ENCODE measurements around the gene RNPEPL1.

RNPEPL1 gene

DNA sequence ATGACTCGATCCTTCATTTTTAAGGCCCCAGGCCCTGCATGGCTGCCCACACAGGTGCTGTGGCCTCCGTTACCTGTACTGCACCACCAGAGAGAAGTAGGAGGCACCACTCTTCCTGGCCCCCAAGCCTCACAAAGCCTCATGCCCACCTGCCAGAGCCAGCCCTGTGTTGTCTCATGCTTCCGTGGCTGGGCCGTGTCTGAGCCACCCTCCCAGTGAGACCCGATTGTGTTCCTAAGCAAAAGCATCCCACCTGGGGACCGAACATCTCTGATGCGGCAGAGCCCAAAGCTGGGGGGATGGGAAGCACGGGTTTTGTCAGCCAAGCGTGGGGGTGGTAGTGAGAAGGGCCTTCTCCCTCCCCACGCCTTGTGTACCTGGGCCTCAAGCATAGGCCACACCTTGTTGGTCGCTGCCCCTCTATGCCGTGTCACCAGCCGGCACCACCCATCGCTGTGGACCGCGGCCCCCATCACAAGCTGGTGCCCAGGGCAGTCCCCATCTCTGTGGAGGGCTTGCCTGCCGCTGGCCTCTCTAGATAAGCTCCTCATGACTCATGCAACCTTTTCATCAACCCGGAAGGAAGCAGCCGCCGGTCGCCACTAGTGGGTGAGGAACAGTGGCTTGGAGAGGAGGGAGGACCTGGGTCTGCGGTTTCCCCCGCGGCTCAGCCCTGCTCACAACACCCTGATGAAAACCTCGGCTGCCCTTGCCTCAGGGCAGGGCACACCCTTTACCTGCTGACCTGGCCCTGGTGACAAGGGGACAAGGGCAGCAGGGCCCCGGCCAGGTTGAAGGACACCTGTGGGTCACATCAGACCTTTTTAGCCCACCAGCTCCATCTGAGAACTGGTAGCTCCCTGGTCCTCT, 2.7 kb upstream of the RNPEPL1 start:
- DNase-seq: peak; percentile 80

DNA sequence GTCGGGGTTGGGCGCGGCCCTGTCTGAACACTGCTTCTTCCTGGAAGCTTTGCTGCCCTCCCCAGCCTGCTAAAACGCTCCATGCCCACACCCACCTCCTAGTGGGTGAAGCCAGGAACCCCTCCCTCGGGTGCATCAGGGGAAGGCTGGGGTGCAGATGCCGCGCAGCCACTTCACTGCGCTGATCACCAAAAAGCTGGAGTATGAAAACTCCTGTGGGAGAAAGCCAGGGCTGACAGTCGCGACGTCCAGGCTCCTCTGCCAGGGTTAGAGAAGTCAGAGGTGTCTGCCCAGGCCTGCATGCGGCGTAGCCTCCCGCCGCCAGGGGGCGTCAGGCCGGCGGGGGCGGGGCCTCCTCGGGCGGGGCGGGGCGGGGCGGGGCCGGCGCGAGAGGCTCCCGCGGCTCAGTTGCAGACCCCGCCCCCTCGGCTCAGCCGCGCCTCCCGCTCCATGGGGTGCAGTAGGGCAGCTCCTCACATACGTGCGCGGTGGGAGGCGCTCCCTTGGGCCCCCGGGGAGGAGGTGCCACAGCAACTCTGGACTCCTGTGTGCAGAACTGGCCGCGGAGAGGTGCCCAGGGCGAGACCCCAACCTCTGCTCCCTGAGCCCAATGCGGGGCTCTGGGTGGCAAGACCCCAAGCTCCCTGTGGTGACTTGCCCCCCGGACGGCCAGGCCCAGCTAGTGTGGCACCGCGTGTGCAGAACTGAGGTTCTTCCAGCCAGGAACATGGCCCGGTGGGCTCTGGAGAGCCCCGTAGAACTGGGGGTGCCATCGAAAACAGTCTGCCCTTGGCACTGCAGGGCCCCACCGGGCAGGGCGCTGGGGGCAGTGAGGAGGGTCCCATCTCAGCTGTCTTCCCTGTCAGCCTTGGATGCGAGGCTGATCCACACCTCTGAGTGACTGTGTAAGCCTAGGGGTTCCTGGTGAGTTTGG, 1.8 kb upstream of the RNPEPL1 start:
- DNase-seq: peak; percentile 93

DNA sequence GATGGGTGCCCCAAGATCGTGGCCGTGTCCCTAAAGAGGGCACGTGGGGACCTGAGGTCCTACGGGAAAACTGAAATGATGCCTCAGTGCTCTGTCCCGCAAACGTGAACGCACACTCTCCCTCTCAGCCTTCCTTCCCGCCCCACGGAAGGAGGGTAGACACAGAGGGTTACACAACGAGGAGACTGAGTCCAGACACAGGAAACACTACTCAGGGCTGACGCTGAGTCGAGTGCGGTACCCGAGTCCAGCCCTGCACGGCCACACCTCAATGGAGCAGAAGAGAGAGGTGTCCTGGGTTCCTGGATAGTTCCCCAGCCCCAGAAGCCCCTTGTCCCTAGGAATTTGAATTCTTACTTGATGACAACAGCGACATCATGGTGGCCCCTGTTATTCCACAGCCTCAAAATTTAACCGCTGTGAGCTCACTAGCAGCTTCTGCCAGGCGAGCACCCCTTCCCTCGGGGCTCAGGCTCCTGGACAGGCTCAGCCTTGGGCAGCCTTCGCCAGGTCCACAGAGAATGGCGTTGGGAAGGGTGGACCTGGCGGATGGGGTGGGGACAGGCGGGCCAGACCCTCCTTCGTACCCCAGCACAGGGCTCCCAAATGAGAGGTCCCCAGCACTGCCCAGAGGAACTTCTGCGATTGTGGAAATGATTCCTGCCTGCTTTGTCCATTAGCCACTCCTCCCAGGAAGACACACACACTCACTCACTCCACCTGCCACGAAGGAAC, 980 bp upstream of the RNPEPL1 start:
- no peak for DNase-seq

DNA sequence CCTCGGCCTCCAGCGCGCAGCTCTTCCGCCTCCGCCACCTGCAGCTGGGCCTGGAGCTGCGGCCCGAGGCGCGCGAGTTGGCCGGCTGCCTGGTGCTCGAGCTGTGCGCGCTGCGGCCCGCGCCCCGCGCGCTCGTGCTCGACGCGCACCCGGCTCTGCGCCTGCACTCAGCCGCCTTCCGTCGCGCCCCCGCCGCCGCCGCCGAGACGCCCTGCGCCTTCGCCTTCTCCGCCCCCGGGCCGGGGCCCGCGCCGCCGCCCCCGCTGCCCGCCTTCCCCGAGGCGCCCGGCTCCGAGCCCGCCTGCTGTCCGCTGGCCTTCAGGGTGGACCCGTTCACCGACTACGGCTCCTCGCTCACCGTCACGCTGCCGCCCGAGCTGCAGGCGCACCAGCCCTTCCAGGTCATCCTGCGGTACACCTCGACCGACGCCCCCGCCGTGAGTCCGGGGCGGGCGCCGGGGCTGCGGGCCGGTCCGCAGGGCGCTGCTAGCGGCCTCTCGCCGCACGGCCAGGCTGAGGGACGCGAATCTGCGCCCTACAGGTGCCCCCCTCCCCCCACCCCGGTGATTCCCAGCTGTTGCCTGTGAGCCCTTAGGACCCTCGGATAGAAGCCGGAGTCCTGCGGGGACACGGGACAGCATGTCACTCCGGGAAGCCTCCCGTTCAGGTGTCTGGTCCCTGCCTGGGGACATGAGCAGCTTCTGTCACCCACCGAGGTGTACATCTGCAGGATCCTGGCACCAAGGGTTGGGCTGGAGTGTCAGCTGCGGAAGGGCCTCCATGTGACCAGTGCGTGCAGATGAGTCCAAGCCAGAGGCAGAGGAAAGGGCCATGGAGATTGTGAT, 616 bp downstream of the RNPEPL1 start:
- peak; percentile 62 for DNase-seq

DNA sequence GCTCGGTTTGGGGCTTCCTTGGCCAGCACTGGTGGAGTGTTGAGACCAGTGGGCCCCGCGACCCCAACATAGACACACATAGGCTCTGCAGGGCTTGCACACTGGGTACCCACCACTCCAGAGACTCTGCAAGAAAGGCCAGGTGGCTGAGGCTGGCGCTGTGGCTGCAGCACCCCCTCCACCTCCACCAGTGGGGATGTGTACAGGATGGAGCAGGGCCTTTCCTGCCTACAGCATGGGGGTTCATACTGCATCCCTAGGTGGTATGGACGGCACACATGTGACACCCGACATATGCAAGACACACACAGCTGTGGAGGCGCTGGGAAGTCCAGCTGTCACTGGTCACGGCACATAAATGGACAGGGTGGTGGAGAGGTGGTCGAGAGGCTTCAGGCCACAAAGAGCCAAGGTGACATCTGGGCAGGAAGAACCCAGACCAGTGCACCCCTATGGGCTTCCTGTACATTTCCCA, 1.3 kb downstream of the RNPEPL1 start:
- DNase-seq: no peak

DNA sequence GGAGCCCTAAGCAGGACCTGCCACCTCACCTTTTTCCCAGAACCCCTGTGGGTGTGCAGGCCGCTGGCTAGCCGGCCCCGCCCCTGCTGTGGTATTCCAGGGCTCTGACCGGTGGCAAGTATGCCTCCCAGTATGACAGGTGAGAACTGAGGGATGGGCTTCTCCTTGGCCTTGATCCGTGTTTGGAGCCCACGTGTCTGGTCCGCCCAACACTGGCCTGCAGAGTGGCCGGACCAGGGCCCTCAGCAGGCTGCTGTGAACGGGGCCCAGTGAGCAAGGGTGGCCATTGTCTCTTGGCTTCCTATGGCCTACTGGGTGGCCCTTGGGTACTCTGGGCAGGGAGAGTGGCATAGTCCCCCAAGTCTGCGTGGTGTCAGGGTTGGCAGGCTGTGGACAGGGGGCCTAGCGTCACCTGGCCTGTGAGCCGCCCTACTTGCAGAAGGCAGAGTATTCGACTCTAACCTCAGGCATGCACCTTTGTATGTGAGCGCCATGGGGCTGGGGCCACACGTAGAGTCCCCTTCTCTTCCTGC, 1.8 kb downstream of the RNPEPL1 start:
- no peak for DNase-seq

DNA sequence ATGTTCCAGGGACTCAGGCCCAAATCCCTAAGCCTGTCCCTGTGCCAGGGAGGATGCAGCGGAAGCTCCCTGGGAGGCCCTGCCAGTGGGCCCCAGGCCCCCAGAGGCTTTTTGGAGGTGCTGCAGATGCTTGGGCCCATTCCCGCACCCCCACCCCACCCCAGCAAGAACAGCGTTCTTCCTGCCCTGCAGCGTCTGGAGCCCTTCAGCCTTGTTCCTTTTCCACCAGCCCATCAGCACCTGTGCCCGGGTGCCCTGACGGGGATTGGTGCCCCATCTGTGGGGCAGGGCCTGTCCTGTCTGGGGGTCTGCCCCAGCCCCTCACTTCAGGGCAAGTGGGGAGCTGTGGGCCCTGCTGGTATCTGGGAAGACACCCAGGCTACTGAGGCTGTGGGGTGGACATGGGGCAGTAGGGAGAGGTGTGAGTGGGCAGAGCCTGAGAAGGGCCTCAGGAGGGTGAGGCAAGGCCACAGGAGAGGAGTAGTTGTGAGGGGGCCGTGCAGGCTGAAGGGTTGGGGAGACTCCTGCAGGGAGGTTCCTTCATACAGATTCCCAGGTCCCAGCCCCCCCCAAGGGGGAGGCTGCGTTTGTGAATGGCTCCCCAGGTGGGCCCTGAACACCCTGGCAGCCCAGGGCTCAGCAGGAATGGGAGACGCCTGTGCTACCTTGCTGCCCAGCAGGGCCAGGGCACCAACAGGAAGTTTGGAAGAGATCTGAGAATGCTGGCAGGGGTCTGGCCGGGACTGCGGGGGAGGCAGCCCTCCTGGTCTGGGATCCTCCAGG, 2.4 kb downstream of the RNPEPL1 start:
- DNase-seq: no peak

DNA sequence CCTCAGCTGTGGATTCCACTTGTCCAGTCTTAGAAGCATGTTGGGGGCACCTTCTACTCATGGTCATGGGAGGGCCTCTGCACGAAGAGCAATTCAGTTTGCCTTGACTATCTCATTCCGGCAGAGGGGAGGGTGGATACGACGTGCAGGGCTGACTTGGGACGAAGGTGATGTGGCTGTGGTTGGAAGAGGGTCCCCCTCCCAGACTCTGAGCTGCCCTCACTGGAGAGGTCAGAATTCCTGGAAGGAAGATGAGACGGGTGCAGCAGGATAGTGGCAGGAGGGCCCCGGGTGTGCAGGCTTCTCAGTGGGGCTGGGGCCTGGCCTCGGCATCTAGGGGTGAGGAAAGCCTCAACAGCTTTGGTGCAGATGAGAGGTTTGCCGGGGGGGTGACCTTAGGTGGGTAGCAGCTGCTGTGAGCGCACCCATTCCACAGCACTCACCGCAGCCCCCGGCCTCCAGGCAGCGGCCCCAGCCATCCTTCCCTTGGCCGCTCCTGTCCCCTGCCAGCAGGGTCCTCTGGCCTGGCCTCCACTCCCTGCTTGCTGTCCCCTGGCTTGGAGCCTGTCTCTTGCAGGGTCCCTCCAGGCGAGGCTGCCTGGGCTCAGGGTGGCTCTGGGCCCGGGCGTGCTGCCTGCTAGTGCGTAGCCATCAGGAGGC, 3.2 kb downstream of the RNPEPL1 start:
- no peak for DNase-seq

DNA sequence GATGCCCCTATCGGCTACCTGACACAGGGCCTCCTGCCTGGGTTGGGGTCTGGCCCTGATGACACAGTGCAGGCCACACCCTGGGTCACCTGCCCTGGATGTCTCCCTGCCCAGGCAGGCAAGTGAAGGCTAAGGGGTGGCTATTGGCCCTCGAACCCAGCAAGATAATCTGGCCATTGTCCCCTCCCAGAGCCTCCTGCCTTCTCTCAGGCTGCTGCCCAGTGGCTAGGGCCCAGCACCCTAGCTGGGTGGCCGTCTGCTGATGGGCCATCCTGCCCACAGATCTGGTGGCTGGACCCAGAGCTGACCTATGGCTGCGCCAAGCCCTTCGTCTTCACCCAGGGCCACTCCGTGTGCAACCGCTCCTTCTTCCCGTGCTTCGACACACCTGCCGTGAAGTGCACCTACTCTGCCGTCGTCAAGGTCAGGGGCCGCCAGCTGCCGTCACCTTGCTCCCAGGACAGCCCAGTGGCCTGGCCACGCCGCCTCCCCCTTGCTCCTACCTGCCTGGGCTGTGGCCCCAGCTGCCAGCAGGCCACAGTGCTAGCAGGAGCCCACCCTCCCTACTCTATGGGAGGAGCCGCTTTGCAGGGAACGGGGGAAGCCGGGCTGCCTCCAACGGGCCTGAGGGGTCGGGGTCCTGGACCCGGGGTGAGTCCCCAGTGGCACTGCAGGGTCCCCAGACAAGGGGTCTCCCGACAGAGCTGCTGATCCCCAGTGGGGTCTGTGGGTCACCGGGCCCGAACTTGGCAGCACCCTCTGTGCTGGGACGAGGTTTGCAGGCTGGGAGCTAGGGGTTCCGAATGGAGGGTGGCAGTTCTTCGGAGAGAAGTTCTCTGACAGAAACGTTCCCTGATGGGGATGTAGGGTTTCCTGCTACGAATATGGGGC, 4.1 kb downstream of the RNPEPL1 start:
- DNase-seq: no peak

DNA sequence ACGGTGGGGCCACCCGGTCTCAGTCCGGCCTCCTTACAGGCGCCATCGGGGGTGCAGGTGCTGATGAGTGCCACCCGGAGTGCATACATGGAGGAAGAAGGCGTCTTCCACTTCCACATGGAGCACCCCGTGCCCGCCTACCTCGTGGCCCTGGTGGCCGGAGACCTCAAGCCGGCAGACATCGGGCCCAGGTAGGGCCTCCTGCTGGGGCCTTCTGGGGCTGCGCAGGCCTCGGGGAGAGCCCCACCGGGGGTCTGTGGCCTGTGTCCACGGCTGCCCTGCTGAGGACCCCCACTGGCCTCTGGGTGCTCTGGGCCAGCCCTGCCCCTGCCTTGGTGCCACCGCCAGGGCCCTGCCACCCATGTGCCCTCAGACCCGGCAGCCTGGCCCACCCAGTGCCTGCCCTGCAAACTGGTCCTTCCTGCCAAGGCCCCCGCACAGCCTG, 4.8 kb downstream of the RNPEPL1 start:
- DNase-seq: no peak

DNA sequence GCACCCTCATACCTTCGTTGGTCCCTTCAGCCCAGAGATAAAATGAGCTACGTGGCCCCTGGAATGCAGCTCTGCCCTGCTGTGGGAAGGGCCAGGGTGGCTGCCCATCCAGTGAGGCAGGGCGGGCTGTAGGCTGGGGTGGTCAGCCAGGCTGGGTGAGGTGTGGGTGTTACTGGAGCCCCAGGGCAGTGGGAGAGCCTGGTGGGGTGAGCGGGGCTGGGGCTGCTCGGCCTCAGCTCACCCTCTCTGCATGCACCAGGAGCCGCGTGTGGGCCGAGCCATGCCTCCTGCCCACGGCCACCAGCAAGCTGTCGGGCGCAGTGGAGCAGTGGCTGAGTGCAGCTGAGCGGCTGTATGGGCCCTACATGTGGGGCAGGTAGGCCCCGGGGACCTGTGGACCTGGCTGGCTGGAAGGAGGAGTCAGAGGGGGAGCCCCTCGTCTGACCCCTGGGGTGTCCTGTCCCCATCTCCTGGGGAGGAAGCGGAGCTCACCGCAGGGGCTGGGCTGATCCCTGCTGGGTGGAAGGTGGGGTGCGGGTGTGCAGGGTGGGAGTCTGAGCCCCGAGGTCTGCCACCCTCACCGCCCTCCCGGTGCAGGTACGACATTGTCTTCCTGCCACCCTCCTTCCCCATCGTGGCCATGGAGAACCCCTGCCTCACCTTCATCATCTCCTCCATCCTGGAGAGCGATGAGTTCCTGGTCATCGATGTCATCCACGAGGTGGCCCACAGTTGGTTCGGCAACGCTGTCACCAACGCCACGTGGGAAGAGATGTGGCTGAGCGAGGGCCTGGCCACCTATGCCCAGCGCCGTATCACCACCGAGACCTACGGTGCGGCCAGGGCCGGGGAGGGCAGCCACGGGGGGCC, 5.5 kb downstream of the RNPEPL1 start:
- no peak for DNase-seq

DNA sequence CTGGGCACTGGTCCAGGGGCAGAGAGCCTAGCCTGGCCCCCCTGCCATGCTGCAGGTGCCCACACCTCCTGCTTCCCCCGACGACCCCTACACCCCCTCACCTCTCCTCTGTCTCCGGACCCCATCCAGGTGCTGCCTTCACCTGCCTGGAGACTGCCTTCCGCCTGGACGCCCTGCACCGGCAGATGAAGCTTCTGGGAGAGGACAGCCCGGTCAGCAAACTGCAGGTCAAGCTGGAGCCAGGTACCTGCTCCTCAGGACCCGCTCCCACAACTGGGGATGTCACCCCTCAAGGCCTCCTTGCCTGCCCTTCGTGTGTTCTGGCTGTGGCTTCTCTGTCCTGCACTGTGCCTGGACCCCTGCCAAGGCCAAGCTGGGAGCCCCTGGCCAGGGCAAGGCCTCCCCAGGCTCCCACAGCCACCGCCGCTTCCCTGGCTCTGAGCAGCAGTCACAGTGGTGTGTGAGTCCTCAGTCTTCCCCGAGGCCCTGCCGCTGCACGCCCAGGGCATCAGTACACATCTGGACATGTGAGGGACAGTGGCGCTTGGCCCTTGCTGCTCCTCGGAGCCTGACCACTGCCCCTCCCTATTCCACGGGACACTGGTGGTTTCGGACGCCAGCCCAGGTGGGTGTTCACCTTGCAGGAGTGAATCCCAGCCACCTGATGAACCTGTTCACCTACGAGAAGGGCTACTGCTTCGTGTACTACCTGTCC, 6.3 kb downstream of the RNPEPL1 start:
- no peak for DNase-seq

DNA sequence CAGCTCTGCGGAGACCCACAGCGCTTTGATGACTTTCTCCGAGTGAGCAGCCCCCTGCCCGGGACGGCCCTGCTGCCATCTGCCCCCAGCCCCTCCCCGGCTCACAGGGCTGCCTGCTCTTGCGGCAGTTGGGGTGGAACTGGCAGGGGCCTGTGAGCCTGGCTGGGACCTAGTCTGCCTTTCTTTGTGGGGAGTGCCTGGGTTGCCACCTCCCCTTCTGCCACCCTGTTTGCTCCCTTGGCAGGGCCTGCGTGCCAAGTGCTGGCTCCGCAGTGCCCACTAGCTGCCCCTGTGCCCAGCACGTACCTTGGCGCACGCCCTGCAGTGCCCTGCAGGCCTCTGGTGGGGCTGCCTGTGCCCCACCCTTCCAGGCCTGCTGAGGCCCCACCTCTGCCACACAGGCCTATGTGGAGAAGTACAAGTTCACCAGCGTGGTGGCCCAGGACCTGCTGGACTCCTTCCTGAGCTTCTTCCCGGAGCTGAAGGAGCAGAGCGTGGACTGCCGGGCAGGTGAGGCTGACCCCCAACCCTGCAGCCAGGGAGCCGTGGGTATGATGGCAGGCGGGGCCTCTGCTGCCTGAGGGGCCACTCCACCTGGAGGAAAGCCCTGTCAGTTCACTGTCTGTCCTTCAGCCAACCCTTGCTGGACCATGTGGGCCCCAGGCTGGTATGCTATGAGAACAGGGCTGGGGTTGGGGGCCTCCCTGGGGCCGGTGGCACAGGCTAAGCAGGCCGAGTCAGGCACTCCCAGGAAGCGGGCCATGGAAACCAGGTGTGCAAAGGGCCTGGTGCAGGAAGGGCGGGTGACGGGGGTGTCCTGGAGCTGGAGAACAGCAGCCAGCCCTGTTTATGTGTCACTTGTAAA, 7.0 kb downstream of the RNPEPL1 start:
- DNase-seq: no peak

DNA sequence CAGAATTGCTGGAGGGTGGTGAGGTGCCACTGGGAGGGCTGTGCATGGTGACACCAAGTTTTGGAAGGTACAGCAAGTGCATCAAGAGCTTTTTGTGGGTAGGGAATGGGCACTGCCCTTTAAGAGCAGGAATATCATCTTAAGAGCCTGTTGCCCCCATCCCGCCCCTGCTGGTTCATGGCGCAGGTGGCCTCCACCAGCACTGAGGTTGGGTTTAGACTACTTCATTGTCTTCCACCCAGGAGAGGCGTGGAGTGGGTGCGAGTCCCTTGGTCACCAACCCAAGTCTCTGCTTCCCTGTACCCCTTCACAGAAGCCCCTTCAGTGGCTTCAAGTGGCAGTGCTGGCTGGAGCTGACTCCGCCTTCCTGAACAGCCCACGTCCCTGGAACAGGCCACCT, 7.8 kb downstream of the RNPEPL1 start:
- DNase-seq: no peak

DNA sequence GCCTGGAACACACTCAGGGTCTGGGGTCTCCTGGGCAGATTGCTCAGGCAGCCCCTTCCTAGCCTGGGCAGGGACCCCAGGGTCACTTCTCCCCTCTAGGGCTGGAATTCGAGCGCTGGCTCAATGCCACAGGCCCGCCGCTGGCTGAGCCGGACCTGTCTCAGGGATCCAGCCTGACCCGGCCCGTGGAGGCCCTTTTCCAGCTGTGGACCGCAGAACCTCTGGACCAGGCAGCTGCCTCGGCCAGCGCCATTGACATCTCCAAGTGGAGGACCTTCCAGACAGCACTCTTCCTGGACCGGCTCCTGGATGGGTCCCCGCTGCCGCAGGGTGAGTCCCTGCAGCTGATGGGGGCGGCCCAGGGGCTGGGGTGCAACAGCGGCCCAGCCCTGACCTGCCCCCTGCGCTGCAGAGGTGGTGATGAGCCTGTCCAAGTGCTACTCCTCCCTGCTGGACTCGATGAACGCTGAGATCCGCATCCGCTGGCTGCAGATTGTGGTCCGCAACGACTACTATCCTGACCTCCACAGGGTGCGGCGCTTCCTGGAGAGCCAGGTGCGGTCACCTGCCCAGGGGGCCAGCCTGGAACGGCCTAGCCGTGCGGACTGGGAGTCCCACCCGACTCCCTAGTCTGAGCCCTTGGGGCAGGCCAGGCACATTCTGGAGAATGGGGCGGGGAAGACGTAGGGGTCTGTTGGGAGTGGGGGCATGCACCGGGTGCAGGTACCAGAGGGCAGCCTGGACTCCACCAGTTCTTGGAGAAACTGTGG, 8.3 kb downstream of the RNPEPL1 start:
- DNase-seq: no peak
